Measurements from ENCODE around the gene SYTL2. TPM values are rescaled to one million over a fixed set of nuclear protein-coding genes. Genes with fewer than 3 reads are reported as not detected.

The SYTL2 gene
- total RNA-seq, 1 experiment from 2014 or later, result 57.1 TPM

- POLR2A ChIA-PET (ENCODE audit: unreplicated experiment), result no interaction called here
- no peak overlapping the region for H3K4me3 ChIP-seq (ENCODE audit: low read length)
- no peak for TF ChIP-seq EZH2phosphoT487 (IDR thresholded peaks at IDR 0.05; ENCODE audit: borderline replicate concordance, low read length)
- no peak for TF ChIP-seq EZH2 (IDR thresholded peaks at IDR 0.05; ENCODE audit: low read length, unreplicated experiment)
- no peak for TF ChIP-seq CTCF (conservative IDR thresholded peaks at IDR 0.05; ENCODE audit: low read depth, low read length)
- ATAC-seq (no peak; the same call in 1 of the 2 replicates), DNase-seq (peak; percentile 22)
- CTCF ChIA-PET, result no interaction called here
- peaks cover 59% of the 10 kb centered on the region for H3K4me1 ChIP-seq (ENCODE audit: insufficient read depth, low read length)
- 0 out of 2 replicates have a peak overlapping the region, but pooled peaks have one; percentile 92 for H3K27ac ChIP-seq (ENCODE audit: low read length)
- peaks cover 12% of the 10 kb centered on the region; the same call in 1 of the 2 replicates for H3K36me3 ChIP-seq (ENCODE audit: low read depth, low read length)
- no peaks in the 10 kb centered on the region for H4K20me1 ChIP-seq (ENCODE audit: low read length)
- H2AFZ ChIP-seq (ENCODE audit: low read length), result no peak overlapping the region
- H3K9me3 ChIP-seq (ENCODE audit: low read length), result no peaks in the 10 kb centered on the region
- intact Hi-C loops (cut with micrococcal nuclease), result loop anchor here (5.0 kb wide), 1 partner anchor 47 kb away; no protein-coding TSS in a partner anchor
- H3K9ac ChIP-seq (ENCODE audit: low read length), result no peak overlapping the region
- no peaks in the 10 kb centered on the region for H3K9me2 ChIP-seq (replicated peaks; ENCODE audit: low read length)
- no TSS peak for BruUV-seq (replicated peaks)
- H3K27me3 ChIP-seq (ENCODE audit: low read length), result no peaks in the 10 kb centered on the region
- H3F3A ChIP-seq (ENCODE audit: low read length, unreplicated experiment), result peaks cover 5% of the 10 kb centered on the region
- peak overlapping the region; percentile 1; the same call in 1 of the 2 replicates for H3K4me2 ChIP-seq (ENCODE audit: low read length)
- no peaks in the 10 kb centered on the region for H3K79me2 ChIP-seq (ENCODE audit: low read length)
Observed at GRCh38 chr11:85740481-85741400, 70.2 kb downstream of the SYTL2 start.

- Histone ChIP-seq H2AFZ (ENCODE audit: low read length) (no peak overlapping the region), H3K4me1 (ENCODE audit: insufficient read depth, low read length) (peaks cover 44% of the 10 kb centered on the region)
- DNase-seq, result peak; percentile 33
Observed at GRCh38 chr11:85737738-85738137, 73.2 kb downstream of the SYTL2 start.

More at GRCh38 chr11:85737738-85738137, 73.2 kb downstream of the SYTL2 start:
- Histone ChIP-seq H3K79me2 (ENCODE audit: low read length) (no peaks in the 10 kb centered on the region), H3K4me3 (ENCODE audit: low read length) (no peak overlapping the region), H3K4me2 (ENCODE audit: low read length) (no peak overlapping the region), H4K20me1 (ENCODE audit: low read length) (no peaks in the 10 kb centered on the region), H3K27me3 (ENCODE audit: low read length) (no peaks in the 10 kb centered on the region), H3K9me2 (replicated peaks; ENCODE audit: low read length) (no peaks in the 10 kb centered on the region), H3K27ac (ENCODE audit: low read length) (no peak overlapping the region), H3K36me3 (ENCODE audit: low read depth, low read length) (peaks cover 19% of the 10 kb centered on the region; the same call in 1 of the 2 replicates), H3F3A (ENCODE audit: low read length, unreplicated experiment) (no peaks in the 10 kb centered on the region), H3K9ac (ENCODE audit: low read length) (no peak overlapping the region), H3K9me3 (ENCODE audit: low read length) (no peaks in the 10 kb centered on the region)
- CTCF ChIA-PET, result no interaction called here
- POLR2A ChIA-PET (ENCODE audit: unreplicated experiment), result no interaction called here
- intact Hi-C loops (cut with micrococcal nuclease), result no loop called here
- ATAC-seq, result no peak
- TF ChIP-seq EZH2phosphoT487 (IDR thresholded peaks at IDR 0.05; ENCODE audit: borderline replicate concordance, low read length) (no peak), CTCF (conservative IDR thresholded peaks at IDR 0.05; ENCODE audit: low read depth, low read length) (no peak), EZH2 (IDR thresholded peaks at IDR 0.05; ENCODE audit: low read length, unreplicated experiment) (no peak)
- no TSS peak for BruUV-seq (replicated peaks)

All from PC-3 (cell line).